A549 (cell line): ENCODE results near the gene WDR35. TPM values are rescaled to one million over a fixed set of nuclear protein-coding genes. Genes with fewer than 3 reads are reported as not detected.

Experiments
- ATAC-seq, 2 experiments: fragments of 200-7000 bp in 1 of 2; fragments of >200 bp in 1 of 2; cut with Nextera tagmentation in 1 of 2; cut with Tn5 transposase in 1 of 2; 3 replicates each; pipeline versions ENCODE4 v1.8.0 to v1.9.1; 2018 to 2020; ENCODE audit warnings: mild to moderate bottlenecking in 1 of 2, moderate library complexity in 1 of 2
- CTCF ChIA-PET: fragments of 300-600 bp; sonication (Branson Sonifier 250); formaldehyde crosslinking; extraction: SDS; loops from one replicate; lab custom pipeline; 2021; ENCODE audit warnings: antibody characterized with exemption, inconsistent platforms; lab: Yijun Ruan, JAX
- POLR2A ChIA-PET: fragments of 350-600 bp; formaldehyde crosslinking; extraction: SDS; loops from one replicate; lab custom pipeline; 2021; ENCODE audit warnings: antibody characterized with exemption, inconsistent platforms; lab: Yijun Ruan, JAX
- DNase-seq, 2 experiments: peaks; one replicate each; pipeline versions ENCODE4 v3.0.0 to v3.0.0-alpha.2; 2011 to 2016; ENCODE audit warnings: low read depth in 1 of 2, low spot score in 1 of 2
- FAIRE-seq: peaks from 2 replicates; lab custom pipeline; 2011; peaks lifted over from hg19 to GRCh38; lab: Jason Lieb, UNC
- H3K27ac ChIP-seq, 2 experiments: fragments of >200 bp; sonication (Bioruptor Twin); formaldehyde crosslinking; 3 replicates each; pipeline ENCODE4 v1.5.1; 2016 to 2017
- H3K4me1 ChIP-seq: fragments of >200 bp; sonication (Bioruptor Twin); formaldehyde crosslinking; 3 replicates; pipeline ENCODE4 v1.6.1; 2016
- H3K4me2 ChIP-seq: fragments of >200 bp; sonication (Bioruptor Twin); formaldehyde crosslinking; 3 replicates; pipeline ENCODE4 v1.6.1; 2016
- H3K4me3 ChIP-seq: fragments of >200 bp; sonication (Bioruptor Twin); formaldehyde crosslinking; 3 replicates; pipeline ENCODE4 v1.5.1; 2016
- H3K9me3 ChIP-seq: fragments of >200 bp; sonication (Bioruptor Twin); formaldehyde crosslinking; 3 replicates; pipeline ENCODE4 v1.6.1; 2016
- ATOH8 ChIP-seq: fragments of 250-450 bp; sonication (Bioruptor Pico); IDR thresholded peaks from 2 replicates; pipeline ENCODE4 v1.5.0; 2020; ENCODE audit warnings: low read depth, mild to moderate bottlenecking, moderate library complexity
- CBX2 ChIP-seq: fragments of 200-600 bp; sonication (generic); IDR thresholded peaks from 2 replicates; pipeline ENCODE4 v1.6.1; 2016; ENCODE audit warnings: low read depth, mild to moderate bottlenecking, borderline replicate concordance
- CBX8 ChIP-seq: fragments of 200-600 bp; sonication (generic); IDR thresholded peaks from 2 replicates; pipeline ENCODE4 v1.6.1; 2016
- CHD2 ChIP-seq: fragments of 150-350 bp; IDR thresholded peaks from 2 replicates; pipeline ENCODE4 v1.6.1; 2014; ENCODE audit warnings: low read length; ENCODE audit not compliant: partially characterized antibody
- CHD4 ChIP-seq: fragments of 200-600 bp; sonication (generic); IDR thresholded peaks from 2 replicates; pipeline ENCODE4 v1.6.1; 2016; ENCODE audit warnings: antibody characterized with exemption, mild to moderate bottlenecking, borderline replicate concordance
- CTCF ChIP-seq: fragments of >200 bp; sonication (Bioruptor Twin); formaldehyde crosslinking; IDR thresholded peaks from 3 replicates; pipeline ENCODE4 v1.5.1; 2016
- E2F6 ChIP-seq: IDR thresholded peaks from 2 replicates; pipeline ENCODE4 v1.6.1; 2012; ENCODE audit warnings: low read depth, borderline replicate concordance
- EHMT2 ChIP-seq: fragments of 200-600 bp; sonication (generic); IDR thresholded peaks from 2 replicates; pipeline ENCODE4 v1.6.1; 2016; ENCODE audit warnings: antibody characterized with exemption, low read depth, mild to moderate bottlenecking, moderate library complexity
- ELK1 ChIP-seq: fragments of 150-350 bp; IDR thresholded peaks from 2 replicates; pipeline ENCODE4 v1.6.1; 2014; ENCODE audit warnings: low read depth, mild to moderate bottlenecking, low read length
- EP300 ChIP-seq, 2 experiments: fragments of >200 bp; sonication (Bioruptor Twin); formaldehyde crosslinking; IDR thresholded peaks; 2 replicates in 1 of 2; 3 replicates in 1 of 2; pipeline ENCODE4 v1.6.1; 2016 to 2017
- ESRRA ChIP-seq: fragments of 150-350 bp; IDR thresholded peaks from 2 replicates; pipeline ENCODE4 v1.6.1; 2014; ENCODE audit warnings: mild to moderate bottlenecking, low read length, borderline replicate concordance
- FOSB ChIP-seq: fragments of 250-450 bp; sonication (Bioruptor Pico); IDR thresholded peaks from 2 replicates; pipeline ENCODE4 v1.5.0; 2020; ENCODE audit warnings: mild to moderate bottlenecking, moderate library complexity
- GATA3 ChIP-seq: IDR thresholded peaks from 2 replicates; pipeline ENCODE4 v1.6.1; 2012; ENCODE audit warnings: borderline replicate concordance
- HES2 ChIP-seq: fragments of >200 bp; sonication (Bioruptor Twin); formaldehyde crosslinking; IDR thresholded peaks from 2 replicates; pipeline ENCODE4 v1.6.1; 2016
- HOXA7 ChIP-seq: fragments of 250-450 bp; sonication (Bioruptor Pico); IDR thresholded peaks from 2 replicates; pipeline ENCODE4 v1.5.0; 2020; ENCODE audit warnings: mild to moderate bottlenecking, moderate library complexity
- JUN ChIP-seq, 2 experiments: fragments of >200 bp; sonication (Bioruptor Twin); formaldehyde crosslinking; IDR thresholded peaks; 2 replicates in 1 of 2; 3 replicates in 1 of 2; pipeline ENCODE4 v1.6.1; 2016 to 2017
- MAFK ChIP-seq: fragments of 450-650 bp; IDR thresholded peaks from 2 replicates; pipeline ENCODE4 v1.6.1; 2014; ENCODE audit not compliant: partially characterized antibody
- MAX ChIP-seq: IDR thresholded peaks from 2 replicates; pipeline ENCODE4 v1.6.1; 2012
- MAZ ChIP-seq: fragments of 150-350 bp; IDR thresholded peaks from 2 replicates; pipeline ENCODE4 v1.6.1; 2014; ENCODE audit warnings: antibody characterized with exemption, low read depth, low read length, borderline replicate concordance
- NPAS2 ChIP-seq: fragments of 250-450 bp; sonication (Bioruptor Pico); IDR thresholded peaks from 2 replicates; pipeline ENCODE4 v1.8.0; 2022; ENCODE audit warnings: mild to moderate bottlenecking, moderate library complexity, borderline replicate concordance
- POLR2A ChIP-seq: IDR thresholded peaks from 2 replicates; pipeline ENCODE4 v1.6.1; 2012; ENCODE audit warnings: mild to moderate bottlenecking, low read length
- RARB ChIP-seq: fragments of 250-450 bp; sonication (Bioruptor Pico); IDR thresholded peaks from 2 replicates; pipeline ENCODE4 v1.8.0; 2021; ENCODE audit warnings: mild to moderate bottlenecking, moderate library complexity
- RFX5 ChIP-seq: fragments of 450-650 bp; IDR thresholded peaks from 2 replicates; pipeline ENCODE4 v1.7.1; 2014; ENCODE audit warnings: antibody characterized with exemption, mild to moderate bottlenecking, moderate library complexity
- SMC3 ChIP-seq: fragments of >200 bp; sonication (Bioruptor Twin); formaldehyde crosslinking; IDR thresholded peaks from 3 replicates; pipeline ENCODE4 v1.6.1; 2018; ENCODE audit warnings: inconsistent platforms
- TFCP2L1 ChIP-seq: fragments of 250-450 bp; sonication (Bioruptor Pico); IDR thresholded peaks from 2 replicates; pipeline ENCODE4 v1.5.0; 2021; ENCODE audit warnings: mild to moderate bottlenecking
- TP53 ChIP-seq: fragments of 250-450 bp; sonication (Bioruptor Pico); IDR thresholded peaks from 2 replicates; pipeline ENCODE4 v1.5.0; 2021; ENCODE audit warnings: mild to moderate bottlenecking, moderate library complexity
- USF2 ChIP-seq: fragments of 450-650 bp; IDR thresholded peaks from 2 replicates; pipeline ENCODE4 v1.6.1; 2014; ENCODE audit warnings: antibody characterized with exemption
- ZFP36 ChIP-seq: fragments of 450-650 bp; IDR thresholded peaks from 2 replicates; pipeline ENCODE4 v1.6.1; 2014; ENCODE audit warnings: borderline replicate concordance; ENCODE audit not compliant: partially characterized antibody
- WGBS: methylation state at CpG from one replicate; pipeline ENCODE4 v1.1.6; 2017; ENCODE audit errors: missing lambda C conversion rate; 5-methylcytosine and 5-hydroxymethylcytosine counted together
- polyA plus RNA-seq, 4 experiments: library from polyadenylated mRNA; depleted of rRNA in 3 of 4; stranded (reverse); fragments of >200 nt; fragmentation: RNase III in 1 of 4; extraction: RNeasy Plus Mini Kit Qiagen cat#74134 plus additional on column Dnase treatment in 1 of 4; gene quantifications; 2 replicates in 3 of 4; 3 replicates in 1 of 4; pipeline ENCODE4 v1.2.3, GENCODE V29; 2011 to 2017

WDR35 gene
- polyA plus RNA-seq, 2 of the 4 experiments (the other 2 are of a cell fraction), result 12.1 to 28.5 TPM

- WGBS, result 50% methylated on average over 3 of the region's 3 CpGs
- no peaks in the 10 kb centered on the region for H3K9me3 ChIP-seq
- TF ChIP-seq RARB, result no peak
- TF ChIP-seq GATA3, result no peak
- TF ChIP-seq TP53 (CRISPR knock-in tag), result no peak
- no peak overlapping the region for H3K27ac ChIP-seq
- no peak for ATAC-seq
- H3K4me1 ChIP-seq, result no peaks in the 10 kb centered on the region
- H3K4me2 ChIP-seq, result no peak overlapping the region
- DNase-seq, result no peak
- FAIRE-seq, result no peak
- H3K4me3 ChIP-seq, result no peak overlapping the region
- ChIA-PET POLR2A (no interaction called here), CTCF (interaction anchor here (0.6 to 1.7 kb wide), 2 partner anchors 16 to 1132 kb away, joined by 3 to 7 read pairs; no protein-coding TSS in a partner anchor)
These were observed 110.8 kb downstream of the WDR35 start for GRCh38 chr2:19879120-19879519.

GRCh38 chr2:19878268-19879046, 111.4 kb downstream of the WDR35 start:
- ChIA-PET POLR2A (no interaction called here), CTCF (interaction anchor here (0.6 to 1.7 kb wide), 3 partner anchors 13 to 1131 kb away, joined by 3 to 7 read pairs (median 3); no protein-coding TSS in a partner anchor)
- Histone ChIP-seq H3K4me1 (no peaks in the 10 kb centered on the region), H3K4me3 (no peak overlapping the region), H3K4me2 (no peak overlapping the region), H3K27ac (no peak overlapping the region), H3K9me3 (no peaks in the 10 kb centered on the region)
- no peak for FAIRE-seq
- no peak for ATAC-seq
- 77% methylated on average over 11 of the region's 12 CpGs for WGBS
- DNase-seq, result no peak
- TF ChIP-seq NPAS2 (no peak), FOSB (CRISPR knock-in tag) (no peak), HOXA7 (CRISPR knock-in tag) (no peak), MAX (no peak), ZFP36 (no peak), MAFK (no peak), CHD4 (no peak), CHD2 (no peak), EHMT2 (no peak), GATA3 (no peak), CTCF (no peak), E2F6 (no peak), HES2 (no peak), ATOH8 (CRISPR knock-in tag) (no peak), CBX8 (no peak)

GRCh38 chr2:19876751-19877150, 113.2 kb downstream of the WDR35 start:
- no peaks in the 10 kb centered on the region for H3K4me1 ChIP-seq
- FAIRE-seq (no peak), ATAC-seq (no peak), DNase-seq (no peak)
- H3K9me3 ChIP-seq, result no peaks in the 10 kb centered on the region
- TF ChIP-seq EP300 (IDR thresholded peaks at IDR 0.05), result no peak
- no peak for TF ChIP-seq MAX
- no peak for TF ChIP-seq HES2
- TF ChIP-seq USF2, result no peak
- no peak for TF ChIP-seq TFCP2L1
- TF ChIP-seq ELK1, result no peak
- no peak for TF ChIP-seq CBX2
- no peak for TF ChIP-seq SMC3
- no peak for TF ChIP-seq POLR2A
- no peak for TF ChIP-seq JUN (IDR thresholded peaks at IDR 0.05)
- TF ChIP-seq ZFP36, result no peak
- no peak for TF ChIP-seq ESRRA
- TF ChIP-seq RFX5, result no peak
- TF ChIP-seq MAZ, result no peak
- H3K4me2 ChIP-seq, result no peak overlapping the region
- WGBS, result 53% methylated on average over 4 of the region's 4 CpGs
- ChIA-PET POLR2A (no interaction called here), CTCF (interaction anchor here (1.9 to 6.2 kb wide), 2 partner anchors 9 to 13 kb away, joined by 4 to 53 read pairs; no protein-coding TSS in a partner anchor)
- no peak overlapping the region for H3K4me3 ChIP-seq
- no peak overlapping the region for H3K27ac ChIP-seq
